Nephron (organoid): ENCODE measurements around the gene WWOX.

ENCODE experiments used
- H3K27ac Mint-ChIP-seq, 3 experiments: 2 replicates each; pipeline ENCODE4 v1.8.0; 2020; ENCODE audit warnings: mixed read lengths in 3 of 3, mild to moderate bottlenecking in 2 of 3, moderate library complexity in 1 of 3
- H3K27me3 Mint-ChIP-seq: 2 replicates; pipeline ENCODE4 v1.8.0; 2021; ENCODE audit warnings: low read depth, mild to moderate bottlenecking, moderate library complexity, mixed read lengths
- H3K36me3 Mint-ChIP-seq: 2 replicates; pipeline ENCODE4 v1.8.0; 2020; ENCODE audit warnings: low read depth, mixed read lengths
- H3K4me1 Mint-ChIP-seq: 2 replicates; pipeline ENCODE4 v1.8.0; 2020; ENCODE audit warnings: mixed read lengths
- H3K4me3 Mint-ChIP-seq, 3 experiments: 2 replicates each; pipeline ENCODE4 v1.8.0; 2020; ENCODE audit warnings: mild to moderate bottlenecking in 3 of 3, mixed read lengths in 3 of 3, moderate library complexity in 2 of 3
- H3K9me3 Mint-ChIP-seq: 2 replicates; pipeline ENCODE4 v1.8.0; 2020; ENCODE audit warnings: mixed read lengths
- TF ChIP-seq, protein P1 (sequence below), 3 experiments: fragments of 200-600 bp; sonication (generic); IDR thresholded peaks; one replicate each; pipeline ENCODE4 v1.5.0; 2021; ENCODE audit warnings: antibody characterized with exemption in 3 of 3; ENCODE audit not compliant: unreplicated experiment in 3 of 3

The WWOX gene

DNA sequence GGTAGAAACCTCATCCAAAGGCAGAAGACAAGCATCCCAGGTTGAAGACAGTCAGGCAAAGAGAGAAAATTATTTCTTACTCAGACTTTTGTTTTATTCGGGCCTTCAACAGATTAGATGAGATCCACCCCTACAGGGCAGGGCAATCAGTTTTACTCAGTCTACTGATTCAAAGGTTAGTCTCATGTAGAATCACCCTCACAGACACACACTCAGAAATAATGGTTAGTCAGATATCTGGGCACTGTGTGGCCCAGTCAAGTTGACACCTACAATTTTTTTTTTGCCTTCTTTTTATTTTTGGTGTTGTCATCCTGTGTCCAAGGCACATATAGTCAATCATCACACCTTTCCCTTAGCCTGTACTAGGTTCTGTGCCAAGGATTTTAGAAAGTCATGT lies 729.8 kb downstream of the WWOX start:
- TF ChIP-seq, protein P1, sequence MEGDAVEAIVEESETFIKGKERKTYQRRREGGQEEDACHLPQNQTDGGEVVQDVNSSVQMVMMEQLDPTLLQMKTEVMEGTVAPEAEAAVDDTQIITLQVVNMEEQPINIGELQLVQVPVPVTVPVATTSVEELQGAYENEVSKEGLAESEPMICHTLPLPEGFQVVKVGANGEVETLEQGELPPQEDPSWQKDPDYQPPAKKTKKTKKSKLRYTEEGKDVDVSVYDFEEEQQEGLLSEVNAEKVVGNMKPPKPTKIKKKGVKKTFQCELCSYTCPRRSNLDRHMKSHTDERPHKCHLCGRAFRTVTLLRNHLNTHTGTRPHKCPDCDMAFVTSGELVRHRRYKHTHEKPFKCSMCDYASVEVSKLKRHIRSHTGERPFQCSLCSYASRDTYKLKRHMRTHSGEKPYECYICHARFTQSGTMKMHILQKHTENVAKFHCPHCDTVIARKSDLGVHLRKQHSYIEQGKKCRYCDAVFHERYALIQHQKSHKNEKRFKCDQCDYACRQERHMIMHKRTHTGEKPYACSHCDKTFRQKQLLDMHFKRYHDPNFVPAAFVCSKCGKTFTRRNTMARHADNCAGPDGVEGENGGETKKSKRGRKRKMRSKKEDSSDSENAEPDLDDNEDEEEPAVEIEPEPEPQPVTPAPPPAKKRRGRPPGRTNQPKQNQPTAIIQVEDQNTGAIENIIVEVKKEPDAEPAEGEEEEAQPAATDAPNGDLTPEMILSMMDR (IDR thresholded peaks at IDR 0.05; ENCODE audit: unreplicated experiment in 3 of 3) = no peak
- Mint-ChIP-seq H3K27ac (no peak overlapping the region), H3K36me3 (peaks cover 3% of the 10 kb centered on the region), H3K4me3 (no peak overlapping the region), H3K4me1 (no peaks in the 10 kb centered on the region), H3K9me3 (no peaks in the 10 kb centered on the region), H3K27me3 (no peaks in the 10 kb centered on the region)

DNA sequence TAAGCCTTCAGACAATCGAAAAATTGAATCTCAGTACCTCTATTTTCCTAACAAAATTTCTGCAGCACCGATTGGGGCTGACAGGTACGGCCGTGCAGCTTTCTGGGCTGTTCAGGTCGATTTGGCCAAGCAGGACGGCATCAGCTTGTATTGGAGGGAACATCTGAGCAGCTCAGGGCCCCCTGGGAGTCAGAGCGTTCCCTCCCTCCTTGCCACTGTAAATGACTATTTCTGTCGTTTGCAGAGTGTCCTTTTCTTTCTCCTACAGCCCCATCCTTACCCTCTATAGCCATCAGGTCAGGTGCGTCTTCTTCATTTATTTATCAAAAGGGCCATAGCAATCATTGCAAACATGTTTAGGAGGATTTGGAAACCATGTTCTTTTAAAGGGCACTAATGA lies 731.1 kb downstream of the WWOX start:
- TF ChIP-seq, protein P1 (IDR thresholded peaks at IDR 0.05; ENCODE audit: unreplicated experiment in 3 of 3) = no peak
- H3K4me1 Mint-ChIP-seq = no peaks in the 10 kb centered on the region
- no peak overlapping the region for H3K4me3 Mint-ChIP-seq
- H3K36me3 Mint-ChIP-seq = no peaks in the 10 kb centered on the region
- H3K27me3 Mint-ChIP-seq = no peaks in the 10 kb centered on the region
- no peaks in the 10 kb centered on the region for H3K9me3 Mint-ChIP-seq
- H3K27ac Mint-ChIP-seq = no peak overlapping the region

DNA sequence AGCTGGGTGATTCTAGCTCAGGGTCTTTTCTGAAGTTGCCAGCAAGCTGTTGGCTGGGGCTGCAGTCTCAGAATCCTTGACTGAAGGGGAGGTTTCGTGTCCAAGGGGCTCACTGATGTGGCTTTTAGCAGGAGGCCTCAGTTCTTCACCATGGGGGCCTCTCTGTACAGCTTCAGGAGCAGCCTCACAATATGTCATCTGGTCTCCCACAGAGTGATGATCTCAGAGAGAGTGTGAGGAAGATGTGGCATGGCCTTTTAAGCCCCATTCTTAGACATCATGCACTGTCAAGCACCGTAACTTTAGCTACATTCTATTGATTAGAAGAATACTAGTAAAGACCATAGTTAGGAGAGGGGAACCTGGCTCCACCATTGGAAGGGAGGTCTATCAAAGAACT lies 732.6 kb downstream of the WWOX start:
- Mint-ChIP-seq H3K27me3 (no peaks in the 10 kb centered on the region), H3K27ac (no peak overlapping the region), H3K4me3 (no peak overlapping the region), H3K36me3 (no peaks in the 10 kb centered on the region), H3K4me1 (no peaks in the 10 kb centered on the region), H3K9me3 (no peaks in the 10 kb centered on the region)
- TF ChIP-seq, protein P1 (IDR thresholded peaks at IDR 0.05; ENCODE audit: unreplicated experiment in 3 of 3) = no peak

- TF ChIP-seq, protein P1 (IDR thresholded peaks at IDR 0.05; ENCODE audit: unreplicated experiment in 3 of 3) = no peak
- no peak overlapping the region for H3K4me3 Mint-ChIP-seq
- H3K4me1 Mint-ChIP-seq = no peaks in the 10 kb centered on the region
- H3K36me3 Mint-ChIP-seq = no peaks in the 10 kb centered on the region
- H3K27ac Mint-ChIP-seq = no peak overlapping the region
- H3K27me3 Mint-ChIP-seq = no peaks in the 10 kb centered on the region
- no peaks in the 10 kb centered on the region for H3K9me3 Mint-ChIP-seq
Observed at GRCh38 chr16:78836802-78837491, 737.5 kb downstream of the WWOX start.

GRCh38 chr16:78837706-78838105 lies 738.3 kb downstream of the WWOX start:
- TF ChIP-seq, protein P1 (IDR thresholded peaks at IDR 0.05; ENCODE audit: unreplicated experiment in 3 of 3) = no peak
- Mint-ChIP-seq H3K4me1 (peaks cover under 1% of the 10 kb centered on the region), H3K27ac (no peak overlapping the region), H3K4me3 (no peak overlapping the region), H3K36me3 (no peaks in the 10 kb centered on the region), H3K27me3 (no peaks in the 10 kb centered on the region), H3K9me3 (no peaks in the 10 kb centered on the region)

DNA sequence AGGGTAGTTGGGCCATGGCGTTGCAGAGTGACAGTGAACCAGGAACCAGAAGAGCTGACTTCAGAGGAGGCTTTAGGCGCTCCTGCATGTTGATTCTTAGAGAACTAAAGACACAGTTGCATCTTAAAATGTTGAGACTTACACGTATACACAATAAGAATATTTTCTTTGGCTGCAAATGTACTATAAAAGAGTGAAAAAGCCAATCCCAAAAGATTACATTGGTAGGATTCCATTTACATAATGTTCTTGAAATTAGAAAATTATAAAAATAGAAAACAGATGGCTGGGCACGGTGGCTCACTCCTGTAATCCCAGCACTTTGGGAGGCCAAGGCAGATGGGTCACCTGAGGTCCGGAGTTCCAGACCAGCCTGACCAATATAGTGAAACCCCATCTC lies 738.8 kb downstream of the WWOX start:
- TF ChIP-seq, protein P1 (IDR thresholded peaks at IDR 0.05; ENCODE audit: unreplicated experiment in 3 of 3) = no peak
- Mint-ChIP-seq H3K36me3 (no peaks in the 10 kb centered on the region), H3K9me3 (no peaks in the 10 kb centered on the region), H3K4me3 (no peak overlapping the region), H3K4me1 (peaks cover 6% of the 10 kb centered on the region), H3K27ac (no peak overlapping the region), H3K27me3 (no peaks in the 10 kb centered on the region)
